OCI-M2 (cell line): ENCODE results near the gene PIGT.

Source experiments
- DNase-seq: peaks from one replicate; lab custom pipeline; 2025; ENCODE audit not compliant: unreplicated experiment; lab: John Stamatoyannopoulos, UW

The PIGT gene

DNA sequence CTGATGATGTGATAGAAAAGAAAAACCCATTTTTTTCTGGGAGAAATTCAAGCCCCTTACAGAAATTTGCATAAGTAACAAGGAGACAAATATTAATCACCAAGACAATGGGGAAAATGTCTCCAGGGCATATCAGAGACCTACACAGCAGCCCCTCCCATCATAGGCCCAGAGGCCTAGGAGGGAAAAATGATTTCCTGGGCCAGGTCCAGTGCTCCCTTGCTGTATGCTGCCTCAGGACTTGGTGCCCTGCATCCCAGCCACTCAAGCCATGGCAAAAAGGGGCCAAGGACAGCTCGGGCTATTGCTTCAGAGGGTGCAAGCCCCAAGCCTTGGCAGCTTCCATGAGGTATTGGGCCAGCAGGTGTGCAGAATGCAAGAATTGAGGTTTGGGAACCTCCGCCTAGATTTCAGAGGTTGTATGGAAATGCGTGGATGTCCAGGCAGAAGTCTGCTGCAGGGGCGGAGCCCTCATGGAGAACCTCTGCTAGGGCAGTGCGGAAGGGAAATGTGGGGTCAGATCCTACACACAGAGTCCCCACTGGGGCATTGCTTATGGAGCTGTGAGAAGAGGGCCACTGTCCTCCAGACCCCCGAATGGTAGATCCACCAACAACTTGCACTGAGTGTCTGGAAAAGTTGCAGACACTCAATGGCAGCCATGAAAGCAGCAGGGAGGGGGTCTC, 15.5 kb upstream of the PIGT start:
- DNase-seq: no peak

DNA sequence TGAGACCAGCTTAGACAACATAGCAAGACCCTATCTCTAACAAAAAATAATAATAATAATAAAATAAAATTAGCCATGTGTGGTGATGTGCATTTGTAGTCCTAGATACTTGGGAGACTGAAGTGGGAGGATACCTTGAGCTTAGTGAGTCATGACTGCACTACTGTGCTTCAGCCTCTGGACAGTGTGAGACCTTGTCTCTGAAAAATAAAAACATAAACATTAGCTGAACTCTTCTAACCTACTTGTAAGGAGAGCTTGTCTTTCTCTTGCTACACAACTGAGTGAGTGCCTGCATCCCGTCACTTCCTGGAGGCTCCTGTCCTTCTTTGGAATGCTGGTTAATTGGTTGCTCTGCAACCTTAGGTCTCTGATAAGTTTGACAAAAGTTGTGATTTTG, 13.0 kb upstream of the PIGT start:
- no peak for DNase-seq

DNA sequence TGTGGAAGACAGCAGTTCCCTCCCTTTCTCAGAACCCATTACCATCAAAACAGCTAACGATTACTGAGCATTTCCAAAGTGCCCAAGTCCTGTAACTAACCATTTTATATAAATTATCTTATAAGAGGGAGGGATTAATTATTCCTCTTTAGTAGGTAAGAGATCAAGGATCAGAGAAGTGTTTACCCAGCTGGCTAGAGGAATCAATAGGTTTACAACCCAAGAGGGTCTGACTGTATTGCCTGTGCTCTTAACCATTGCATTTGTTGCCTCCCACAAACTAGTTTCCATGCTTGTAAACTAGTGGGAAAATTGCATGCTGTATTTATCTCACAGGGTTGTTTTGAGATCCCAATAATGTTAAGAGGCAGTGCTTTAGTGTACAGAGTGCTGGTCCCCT, 11.5 kb upstream of the PIGT start:
- DNase-seq: no peak

DNA sequence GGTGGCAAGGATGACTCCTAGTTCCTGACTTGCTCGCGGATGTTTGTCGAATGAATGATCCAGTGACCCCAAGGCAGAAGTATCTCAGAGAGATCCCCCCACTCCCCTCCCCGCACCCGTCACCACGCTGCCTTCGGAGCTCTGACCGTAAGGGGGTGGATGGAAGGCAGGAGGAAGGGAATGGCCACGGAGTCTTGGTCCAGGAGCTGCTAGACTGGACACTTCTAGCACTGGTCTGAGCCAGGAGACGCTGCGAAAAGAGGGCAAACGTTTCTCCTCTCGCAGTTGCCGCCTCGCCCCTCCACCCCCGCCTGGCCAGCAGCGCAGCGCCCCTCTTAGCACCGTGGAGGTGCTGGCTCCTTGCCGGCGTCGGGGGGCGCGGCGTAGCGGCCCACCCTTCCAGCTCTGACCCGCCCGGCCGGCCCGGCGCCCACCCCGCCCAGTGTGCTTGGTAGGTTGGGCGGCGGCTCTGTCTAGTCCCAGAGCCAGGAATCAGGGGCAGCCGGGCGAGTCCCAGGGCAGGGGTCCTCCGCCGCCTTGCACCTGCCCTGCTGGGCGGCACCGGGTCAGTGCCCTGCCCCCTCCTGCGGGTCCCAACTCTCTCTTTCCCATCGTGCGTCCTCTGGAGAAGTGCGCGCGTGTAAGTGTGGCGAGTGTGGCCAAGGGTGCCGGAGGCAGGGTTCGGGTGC, 10.2 kb upstream of the PIGT start:
- no peak for DNase-seq

DNA sequence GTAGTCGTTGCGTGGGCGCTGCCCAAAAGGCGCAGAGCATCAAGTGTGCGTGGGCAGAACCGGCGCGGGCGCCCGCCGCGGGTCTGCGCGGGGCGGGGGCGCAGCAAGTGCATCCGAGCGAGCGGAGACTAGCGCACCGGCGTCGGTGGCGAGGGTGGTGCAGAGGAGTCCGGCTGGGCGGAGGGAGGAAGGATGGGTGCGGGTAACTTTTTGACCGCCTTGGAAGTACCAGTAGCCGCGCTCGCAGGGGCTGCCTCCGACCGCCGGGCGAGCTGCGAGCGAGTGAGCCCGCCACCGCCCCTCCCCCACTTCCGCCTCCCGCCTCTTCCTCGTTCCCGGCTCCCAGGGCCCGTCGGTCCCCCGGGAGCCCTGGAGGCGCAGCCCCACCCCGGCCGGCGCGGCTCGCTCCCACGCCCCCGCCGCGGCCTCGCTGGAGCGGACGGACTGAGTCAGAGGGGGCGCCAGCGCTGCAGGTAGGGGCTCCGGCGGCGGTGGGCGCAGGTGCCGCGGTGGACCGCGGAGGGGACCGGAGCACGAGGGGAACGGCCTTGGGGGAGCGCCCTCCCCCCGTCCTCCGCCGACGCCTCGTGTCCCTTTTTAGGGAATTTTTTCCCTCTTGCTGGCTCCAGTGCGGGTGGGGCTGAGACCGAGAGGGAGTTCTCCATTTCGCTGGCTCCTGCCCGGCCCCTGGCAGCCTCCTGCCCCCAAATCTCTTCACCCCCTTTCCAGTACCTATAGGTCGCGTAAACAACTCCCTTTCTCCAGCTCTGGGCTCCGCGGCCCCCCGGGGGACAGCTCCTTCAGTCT, 9.5 kb upstream of the PIGT start:
- no peak for DNase-seq

DNA sequence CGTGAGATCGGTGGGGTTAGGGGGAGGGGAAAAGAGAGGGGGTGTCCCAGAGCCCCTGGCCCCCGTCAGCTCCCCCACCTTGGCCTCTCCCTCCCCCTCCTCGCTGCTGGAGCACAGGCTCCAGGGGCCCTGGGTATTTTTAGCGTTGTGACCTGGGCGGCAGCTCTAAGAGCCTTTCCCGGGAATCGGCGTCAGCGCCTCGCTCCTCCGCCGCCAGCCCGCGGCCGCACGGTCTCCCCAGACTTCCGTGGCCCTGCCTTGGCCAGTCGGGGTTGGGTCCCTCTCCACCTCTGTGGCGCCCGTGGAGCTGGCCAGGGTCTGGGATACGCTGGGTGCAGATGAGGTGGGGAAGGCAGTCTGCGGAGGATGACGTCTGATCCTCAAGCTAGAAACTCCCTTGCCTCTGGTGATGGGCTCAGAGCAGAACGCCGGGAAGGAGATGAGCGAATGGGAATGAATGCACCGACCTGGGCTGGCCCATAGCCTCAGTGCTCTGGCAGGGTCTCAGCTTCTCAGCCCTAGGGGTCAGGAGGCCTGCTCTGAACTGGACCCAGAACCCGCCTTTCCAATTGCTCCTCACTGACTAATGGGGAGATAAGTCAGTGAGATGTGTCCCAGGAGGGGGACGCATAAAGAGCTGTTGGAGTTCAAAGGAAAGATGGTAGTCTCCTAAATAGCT, 8.7 kb upstream of the PIGT start:
- DNase-seq: no peak

DNA sequence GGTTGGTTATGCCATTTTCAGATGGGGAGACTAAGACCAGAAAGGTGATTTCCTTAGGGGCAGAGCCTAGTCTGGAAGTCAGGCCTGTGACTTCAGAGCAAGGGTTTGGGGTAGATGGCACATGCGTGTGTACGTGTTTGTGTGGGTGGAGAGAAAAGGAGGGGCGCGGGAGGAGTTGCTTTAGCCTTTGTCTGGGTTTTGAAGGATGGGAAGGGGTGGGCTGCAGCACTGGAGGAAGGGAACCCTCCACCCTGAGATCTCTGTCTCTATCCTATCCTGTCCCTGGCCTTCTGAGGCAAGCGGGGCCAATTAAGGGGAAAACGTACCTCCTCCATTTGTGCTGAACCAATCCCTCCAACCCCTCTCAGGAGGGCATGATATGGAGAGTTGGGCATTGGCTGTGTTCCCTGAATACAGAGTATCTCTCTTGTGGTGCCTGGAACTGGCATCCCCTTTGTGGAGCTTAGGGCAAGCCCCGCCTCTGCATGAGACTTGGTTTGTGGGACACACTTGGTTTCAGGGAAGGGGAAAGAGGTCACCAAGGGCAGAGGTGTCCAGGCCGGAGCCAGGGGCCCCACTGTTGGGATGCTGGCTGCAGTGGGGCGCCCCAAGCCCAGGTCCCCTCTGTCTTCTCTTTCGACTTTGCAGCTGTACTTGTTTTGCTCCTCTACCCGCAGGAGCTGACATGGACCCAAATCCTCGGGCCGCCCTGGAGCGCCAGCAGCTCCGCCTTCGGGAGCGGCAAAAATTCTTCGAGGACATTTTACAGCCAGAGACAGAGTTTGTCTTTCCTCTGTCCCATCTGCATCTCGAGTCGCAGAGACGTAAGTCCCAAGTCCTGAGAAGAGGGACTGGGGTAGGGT, 7.9 kb upstream of the PIGT start, which contains the start of gene DBNDD2:
Gene DBNDD2 (plus strand): TSS at position 507 of the 863 bp plus-strand sequence. CDS start 179 bp downstream, at position 686.
- no peak for DNase-seq

DNA sequence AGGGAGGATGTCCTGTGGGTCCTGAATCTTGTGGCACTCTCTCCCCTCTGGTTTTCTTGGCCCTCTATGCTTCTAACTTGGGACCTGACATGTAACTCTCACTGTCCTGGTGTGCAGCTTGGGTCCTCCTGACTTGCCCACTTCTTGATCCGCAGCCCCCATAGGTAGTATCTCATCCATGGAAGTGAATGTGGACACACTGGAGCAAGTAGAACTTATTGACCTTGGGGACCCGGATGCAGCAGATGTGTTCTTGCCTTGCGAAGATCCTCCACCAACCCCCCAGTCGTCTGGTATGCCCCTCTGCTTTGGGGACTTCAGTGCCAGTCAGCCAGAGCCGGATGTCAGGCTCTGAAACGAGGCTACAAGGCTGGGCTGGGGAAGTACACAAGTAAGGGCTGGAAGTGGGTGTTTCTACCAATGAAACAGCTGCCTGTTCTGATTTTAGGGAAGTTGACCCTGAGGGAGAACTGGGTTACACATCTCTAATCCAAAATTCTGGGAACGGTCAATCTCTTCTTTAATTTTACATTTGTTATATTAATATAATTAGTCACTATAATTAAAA, 7.2 kb upstream of the PIGT start:
- no peak for DNase-seq

DNA sequence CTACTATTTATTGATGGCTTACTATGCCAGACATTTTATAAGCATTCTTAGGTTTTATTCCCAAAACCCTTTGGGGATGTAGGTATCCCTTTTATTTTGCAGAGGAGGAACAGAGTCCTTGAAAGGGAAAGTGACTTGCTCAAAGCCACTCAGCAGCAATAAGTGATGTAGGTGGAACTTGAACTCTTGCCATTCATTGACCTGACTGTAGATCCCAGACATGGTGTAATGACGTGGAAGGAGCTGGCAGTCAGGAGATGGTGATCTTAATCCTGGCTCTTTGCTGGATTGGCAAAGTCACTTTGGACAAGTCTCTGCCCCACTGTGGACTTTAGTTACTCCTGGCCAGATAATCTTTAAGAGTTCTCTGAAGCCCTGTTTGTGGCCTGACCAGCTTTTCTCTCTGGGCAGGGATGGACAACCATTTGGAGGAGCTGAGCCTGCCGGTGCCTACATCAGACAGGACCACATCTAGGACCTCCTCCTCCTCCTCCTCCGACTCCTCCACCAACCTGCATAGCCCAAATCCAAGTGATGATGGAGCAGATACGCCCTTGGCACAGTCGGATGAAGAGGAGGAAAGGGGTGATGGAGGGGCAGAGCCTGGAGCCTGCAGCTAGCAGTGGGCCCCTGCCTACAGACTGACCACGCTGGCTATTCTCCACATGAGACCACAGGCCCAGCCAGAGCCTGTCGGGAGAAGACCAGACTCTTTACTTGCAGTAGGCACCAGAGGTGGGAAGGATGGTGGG, 6.2 kb upstream of the PIGT start:
- no peak for DNase-seq

DNA sequence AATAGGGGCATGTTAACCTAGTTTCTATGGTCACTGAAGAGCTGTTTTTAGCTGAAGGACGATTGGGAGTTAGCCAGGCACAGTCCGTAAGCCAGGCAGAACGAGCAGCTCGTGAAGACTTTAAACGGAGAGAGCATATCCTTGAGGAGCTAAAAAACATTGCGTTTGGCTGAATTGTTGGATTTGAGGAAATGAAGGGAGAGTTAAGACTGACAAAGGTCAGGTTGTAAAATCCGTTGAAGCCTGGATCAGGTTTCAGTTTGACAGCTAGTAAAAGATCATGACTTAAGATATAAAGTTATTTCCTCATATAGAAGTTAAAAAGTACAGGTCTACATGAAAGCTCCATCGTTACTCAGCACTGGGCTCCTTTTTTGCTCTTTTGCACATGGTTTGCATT, 5.1 kb upstream of the PIGT start:
- DNase-seq: no peak

DNA sequence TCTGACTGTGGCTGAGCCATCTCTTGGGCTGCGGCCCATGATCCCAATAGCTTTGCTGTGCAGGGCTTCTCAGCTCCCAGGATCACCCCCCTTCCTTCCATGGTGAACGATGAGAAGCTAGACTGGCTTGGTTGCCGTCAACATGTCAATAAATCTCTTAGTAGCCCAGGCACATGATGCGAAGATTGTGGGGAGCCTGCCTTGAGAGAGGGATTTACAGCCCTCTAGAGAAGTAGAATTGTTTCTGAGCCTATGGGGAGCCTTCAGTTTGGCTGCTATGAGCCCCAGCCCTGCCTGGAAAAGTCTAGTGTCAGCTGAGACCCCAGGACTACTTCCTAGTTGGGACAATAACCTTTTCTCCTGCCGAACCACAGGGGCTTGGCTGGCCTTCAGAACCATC, 3.3 kb upstream of the PIGT start:
- no peak for DNase-seq

DNA sequence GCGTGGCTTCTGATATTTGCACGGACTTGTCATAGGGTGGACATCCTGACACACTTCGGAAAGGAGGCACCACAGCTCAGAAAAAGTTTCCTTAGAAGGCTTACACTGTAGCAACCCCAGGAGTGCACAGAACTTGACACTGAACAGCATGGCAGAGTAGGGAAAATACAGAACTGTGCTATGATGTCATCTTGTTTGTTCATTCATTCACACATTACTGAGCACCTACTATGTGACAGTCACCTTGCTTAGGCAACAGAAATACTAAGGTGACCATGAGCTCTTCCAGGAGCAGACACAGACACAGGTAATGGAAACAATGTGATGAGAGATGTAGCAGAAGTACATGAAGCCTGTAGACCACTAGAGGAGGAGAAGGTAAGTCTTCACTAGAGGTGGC, 2.5 kb upstream of the PIGT start:
- DNase-seq: no peak

DNA sequence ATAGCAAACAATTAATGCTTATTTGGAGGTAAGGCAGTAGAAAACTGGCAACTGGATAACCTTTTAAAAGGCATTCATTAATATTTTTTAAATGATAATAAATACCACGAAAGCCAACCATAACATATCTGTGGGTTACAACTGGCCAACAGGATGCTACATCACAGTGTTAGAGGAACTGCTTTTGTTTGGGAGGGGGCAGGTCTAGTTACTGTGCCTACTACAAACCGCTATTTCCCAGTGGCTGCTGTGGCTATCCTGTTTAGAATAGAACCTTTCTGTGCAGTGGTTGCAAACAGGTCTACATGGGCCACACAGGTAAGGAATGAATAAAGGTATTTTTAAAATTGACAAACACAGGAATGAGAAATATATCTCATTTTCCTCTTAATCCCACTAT, 976 bp downstream of the PIGT start:
- no peak for DNase-seq

DNA sequence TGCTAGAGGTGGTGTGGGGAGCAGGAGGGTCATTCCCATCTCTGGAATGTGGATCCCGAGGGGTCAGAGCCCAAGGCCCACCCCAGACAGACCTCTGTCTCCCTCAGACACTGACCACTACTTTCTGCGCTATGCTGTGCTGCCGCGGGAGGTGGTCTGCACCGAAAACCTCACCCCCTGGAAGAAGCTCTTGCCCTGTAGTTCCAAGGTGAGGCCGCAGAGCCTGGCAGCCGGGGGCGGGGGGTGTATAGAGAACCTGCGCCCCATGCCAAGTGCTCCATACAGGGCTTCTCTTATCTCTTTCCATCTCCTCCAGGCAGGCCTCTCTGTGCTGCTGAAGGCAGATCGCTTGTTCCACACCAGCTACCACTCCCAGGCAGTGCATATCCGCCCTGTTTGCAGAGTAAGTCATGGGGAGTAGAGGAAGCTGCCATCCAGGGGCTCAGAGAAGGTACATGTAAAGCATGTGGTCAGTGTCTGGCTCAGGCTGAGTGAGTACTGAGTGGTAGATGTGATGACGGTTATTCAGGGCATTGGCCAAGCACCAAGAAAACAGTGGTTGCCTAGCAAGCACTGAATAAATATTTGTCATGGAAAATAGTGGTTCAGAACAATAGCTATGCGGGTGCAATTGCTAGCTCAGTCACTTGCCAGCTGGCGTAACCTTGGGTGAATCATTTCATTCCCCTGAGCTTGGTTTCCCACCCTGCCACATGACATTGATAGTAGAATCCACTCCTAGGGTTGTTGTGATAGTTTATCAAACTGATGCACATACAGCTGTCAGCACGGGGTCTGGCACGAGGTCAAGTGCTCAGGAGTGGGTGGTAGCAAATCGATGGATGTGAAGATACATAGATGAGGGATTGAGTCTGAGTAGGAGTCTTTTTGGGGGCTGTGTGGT, 3.5 kb downstream of the PIGT start:
- no peak for DNase-seq

DNA sequence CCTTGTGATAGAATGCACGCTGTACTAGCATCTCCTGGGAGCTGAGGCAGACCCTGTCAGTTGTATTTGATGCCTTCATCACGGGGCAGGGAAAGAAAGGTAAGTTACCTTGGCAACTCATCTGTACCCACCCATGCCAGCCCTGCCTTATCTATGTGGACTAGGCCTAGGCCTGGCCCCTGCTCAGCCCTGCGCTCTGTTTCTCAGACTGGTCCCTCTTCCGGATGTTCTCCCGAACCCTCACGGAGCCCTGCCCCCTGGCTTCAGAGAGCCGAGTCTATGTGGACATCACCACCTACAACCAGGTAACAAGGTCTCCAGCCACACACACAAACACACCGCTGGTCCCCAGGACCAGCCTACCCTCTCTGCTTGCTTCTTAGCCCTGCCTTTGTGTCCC, 4.2 kb downstream of the PIGT start:
- no peak for DNase-seq

DNA sequence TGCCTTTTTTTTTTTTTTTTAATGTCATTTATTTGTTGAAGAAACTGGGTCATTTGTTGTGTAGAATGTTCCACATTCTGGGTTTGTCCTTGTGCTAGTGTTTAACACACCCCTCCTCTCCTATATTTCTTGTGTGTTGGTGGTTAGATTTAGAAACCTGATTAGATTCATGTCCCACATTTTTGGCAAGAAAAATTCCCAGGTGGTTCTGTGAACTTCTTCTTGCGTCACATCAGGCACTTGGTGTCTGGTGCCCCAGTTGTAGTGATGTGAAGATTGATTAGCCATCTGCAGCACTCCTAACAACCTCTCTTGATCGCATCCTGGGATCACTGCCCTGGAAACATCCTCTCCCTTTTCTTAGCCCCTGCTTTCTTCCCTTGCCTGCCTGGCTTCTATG, 7.8 kb downstream of the PIGT start:
- DNase-seq: no peak

DNA sequence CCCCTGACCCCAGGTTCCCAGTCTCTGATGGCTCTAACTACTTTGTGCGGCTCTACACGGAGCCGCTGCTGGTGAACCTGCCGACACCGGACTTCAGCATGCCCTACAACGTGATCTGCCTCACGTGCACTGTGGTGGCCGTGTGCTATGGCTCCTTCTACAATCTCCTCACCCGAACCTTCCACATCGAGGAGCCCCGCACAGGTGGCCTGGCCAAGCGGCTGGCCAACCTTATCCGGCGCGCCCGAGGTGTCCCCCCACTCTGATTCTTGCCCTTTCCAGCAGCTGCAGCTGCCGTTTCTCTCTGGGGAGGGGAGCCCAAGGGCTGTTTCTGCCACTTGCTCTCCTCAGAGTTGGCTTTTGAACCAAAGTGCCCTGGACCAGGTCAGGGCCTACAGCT, 9.6 kb downstream of the PIGT start:
- no peak for DNase-seq

DNA sequence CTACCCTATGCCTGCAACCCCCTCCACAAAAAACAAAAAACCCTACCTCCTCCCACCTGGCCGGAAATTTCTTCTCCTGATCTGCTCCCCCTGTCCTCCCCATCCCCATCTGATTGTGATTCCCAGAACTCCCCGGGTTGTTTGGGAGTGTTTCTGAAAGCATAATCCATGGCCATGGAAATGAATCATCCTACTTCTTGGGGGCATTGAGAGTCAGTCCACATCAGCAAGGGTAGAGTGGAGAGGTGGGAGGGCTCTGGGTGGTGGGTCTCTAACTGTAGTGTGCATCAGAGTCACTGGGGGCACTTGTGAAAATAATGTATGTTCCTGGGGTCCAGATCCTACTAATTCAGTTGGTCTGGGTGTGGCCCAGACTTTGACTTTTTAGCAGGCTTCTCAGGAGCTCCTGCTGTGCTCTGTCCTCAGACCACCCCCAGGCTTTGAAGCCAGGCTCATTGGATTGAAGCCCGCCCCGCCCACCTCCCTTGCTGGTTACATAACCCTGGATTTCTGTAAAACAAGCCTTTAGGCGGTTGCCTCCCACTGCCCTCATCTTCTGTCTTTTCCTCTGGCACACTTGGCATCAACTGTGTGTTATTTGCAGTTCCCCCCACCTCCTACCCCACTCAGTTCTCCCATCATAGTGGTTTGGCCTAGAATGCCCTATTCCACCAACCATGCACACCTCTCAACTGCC, 10.5 kb downstream of the PIGT start:
- no peak for DNase-seq
